Body of pancreas (tissue), 4 donors: Measurements from ENCODE around the gene LTBP4. TPM values are rescaled to one million over a fixed set of nuclear protein-coding genes. Genes with fewer than 3 reads are reported as not detected.

Source experiments
- ATAC-seq: fragments of 150-250 bp; one replicate; pipeline ENCODE4 v1.9.1; 2016
- DNase-seq, 4 donors: peaks; one replicate each; pipeline ENCODE4 v3.0.0-alpha.2; 2019
- H3K27ac ChIP-seq, 4 donors: fragments of 200-600 bp; sonication (generic); 1 replicate in 3 of 4; 2 replicates in 1 of 4; pipeline versions ENCODE4 v1.5.1 to v1.6.1; 2016 to 2019; ENCODE audit warnings: mild to moderate bottlenecking in 1 of 4, mixed read lengths in 1 of 4, moderate library complexity in 1 of 4
- H3K27me3 ChIP-seq, 2 donors: fragments of 200-600 bp; sonication (generic); one replicate each; pipeline ENCODE4 v1.6.0; 2016; ENCODE audit warnings: mild to moderate bottlenecking in 1 of 2
- H3K36me3 ChIP-seq, 2 donors: fragments of 200-600 bp; sonication (generic); replicated peaks in 1 of 2; 2 replicates each; pipeline ENCODE4 v1.5.1; 2016; ENCODE audit warnings: low read depth in 2 of 2; ENCODE audit not compliant: insufficient read depth in 1 of 2
- H3K4me1 ChIP-seq: fragments of 200-600 bp; sonication (generic); one replicate; pipeline ENCODE4 v1.6.0; 2016
- H3K4me3 ChIP-seq, 2 donors: fragments of 200-600 bp; sonication (generic); 1 replicate in 1 of 2; 2 replicates in 1 of 2; pipeline ENCODE4 v1.5.1; 2016 to 2019
- H3K9me3 ChIP-seq, 3 donors: fragments of 200-600 bp; sonication (generic); 1 replicate in 2 of 3; 2 replicates in 1 of 3; pipeline ENCODE4 v1.5.1; 2016
- CTCF ChIP-seq, 7 experiments: fragments of 450-650 bp in 4 of 7; fragments of 200-600 bp in 3 of 7; sonication (generic) in 3 of 7; IDR thresholded peaks; one replicate each; pipeline ENCODE4 v1.5.1; 2016 to 2019; ENCODE audit warnings: antibody characterized with exemption in 7 of 7
- POLR2A ChIP-seq, 3 donors: fragments of 450-650 bp; IDR thresholded peaks; one replicate each; pipeline ENCODE4 v1.6.1; 2016; ENCODE audit warnings: antibody characterized with exemption in 3 of 3, mild to moderate bottlenecking in 2 of 3
- WGBS, 2 donors: methylation state at CpG; one replicate each; pipeline ENCODE4 v1.1.5; 2017; 5-methylcytosine and 5-hydroxymethylcytosine counted together
- intact Hi-C: fragments of 100-400 bp; cut with DNase I; formaldehyde crosslinking; loops from one replicate; pipeline ENCODE4 v1.15.1; 2023
- total RNA-seq, 2 donors: library from RNA; depleted of rRNA; stranded (reverse); fragments of >200 nt; gene quantifications; one replicate each; pipeline ENCODE4 v1.1.0, GENCODE V29; 2016

Gene LTBP4
- total RNA-seq, 2 donors from 2014 or later: 45.1 to 195 TPM

GRCh38 chr19:40598918-40599307 lies 2.3 kb upstream of the LTBP4 start:
- 9 to 10% methylated on average over 15 of the region's 15 CpGs for WGBS, 2 donors
- TF ChIP-seq POLR2A (IDR thresholded peaks at IDR 0.05) (no peak), CTCF (IDR thresholded peaks at IDR 0.05) (no peak)
- intact Hi-C loops: loop anchor here (5.0 kb wide), 1 partner anchor 67 kb away; no protein-coding TSS in a partner anchor
- peaks cover 0 to 27% of the 10 kb centered on the region in 2 donors for H3K27me3 ChIP-seq
- ATAC-seq (no peak), DNase-seq (no peak)
- H3K9me3 ChIP-seq: no peaks in the 10 kb centered on the region
- no peak overlapping the region for H3K4me3 ChIP-seq
- H3K4me1 ChIP-seq: peaks cover 59% of the 10 kb centered on the region
- H3K36me3 ChIP-seq: no peaks in the 10 kb centered on the region
- no peak overlapping the region for H3K27ac ChIP-seq

GRCh38 chr19:40599331-40599901 lies 1.8 kb upstream of the LTBP4 start:
- no peak for ATAC-seq
- Histone ChIP-seq H3K4me3 (no peak overlapping the region), H3K9me3 (no peaks in the 10 kb centered on the region), H3K27ac (no peak overlapping the region), H3K36me3 (no peaks in the 10 kb centered on the region), H3K4me1 (peaks cover 64% of the 10 kb centered on the region), H3K27me3 (peaks cover 0 to 27% of the 10 kb centered on the region in 2 donors)
- intact Hi-C loops: loop anchor here (5.0 kb wide), 1 partner anchor 67 kb away; no protein-coding TSS in a partner anchor
- no peak for TF ChIP-seq CTCF (IDR thresholded peaks at IDR 0.05)
- no peak for DNase-seq
- WGBS, 2 donors: 6 to 13% methylated on average over 7 to 9 of the region's 9 CpGs

GRCh38 chr19:40599902-40600569 lies 1.1 kb upstream of the LTBP4 start:
- Histone ChIP-seq H3K36me3 (no peaks in the 10 kb centered on the region), H3K9me3 (no peaks in the 10 kb centered on the region), H3K4me3 (no peak overlapping the region), H3K4me1 (peaks cover 70% of the 10 kb centered on the region), H3K27me3 (peaks cover 0 to 27% of the 10 kb centered on the region in 2 donors), H3K27ac (no peak overlapping the region)
- ATAC-seq: no peak
- 4 to 6% methylated on average over 9 to 40 of the region's 43 CpGs for WGBS, 2 donors
- TF ChIP-seq CTCF (IDR thresholded peaks at IDR 0.05) (no peak), POLR2A (IDR thresholded peaks at IDR 0.05) (no peak)
- intact Hi-C loops: loop anchor here (5.0 kb wide), 1 partner anchor 68 kb away; no protein-coding TSS in a partner anchor
- no peak for DNase-seq

- Histone ChIP-seq H3K27me3 (peaks cover 0 to 27% of the 10 kb centered on the region in 2 donors), H3K4me3 (no peak overlapping the region), H3K36me3 (no peaks in the 10 kb centered on the region), H3K4me1 (peaks cover 76% of the 10 kb centered on the region), H3K9me3 (no peaks in the 10 kb centered on the region), H3K27ac (no peak overlapping the region)
- WGBS, 2 donors: 4 to 5% methylated on average over 13 of the region's 13 CpGs
- intact Hi-C loops: no loop called here
- DNase-seq (no peak), ATAC-seq (no peak)
- TF ChIP-seq CTCF (IDR thresholded peaks at IDR 0.05): no peak
- TF ChIP-seq POLR2A (IDR thresholded peaks at IDR 0.05): no peak
These were observed 517 bp upstream of the LTBP4 start for GRCh38 chr19:40600570-40601133.
